Activated CD8-positive, alpha-beta T cell treated with anti-CD3 and anti-CD28 coated beads, Interleukin-2, amount 10 ng/mL, durations not matched to agents 7 days and 5 days (primary cell): ENCODE results near the gene DIP2C. TPM values are rescaled to one million over a fixed set of nuclear protein-coding genes. Genes with fewer than 3 reads are reported as not detected.

Experiments
- ATAC-seq: fragments of 150-1000 bp; cut with Tn5 transposase; one replicate; pipeline ENCODE4 v1.10.0; 2021; ENCODE audit warnings: moderate library complexity
- CTCF ChIA-PET: fragments of 350-600 bp; sonication (Branson Sonifier 250); formaldehyde crosslinking; loops from one replicate; lab custom pipeline; 2021; ENCODE audit warnings: antibody characterized with exemption; lab: Charles Lee
- POLR2A ChIA-PET: fragments of 350-600 bp; sonication (Branson Sonifier 250); formaldehyde crosslinking; loops from one replicate; lab custom pipeline; 2021; ENCODE audit warnings: antibody characterized with exemption; lab: Charles Lee
- DNase-seq: peaks from one replicate; pipeline ENCODE4 v3.0.0-alpha.2; 2020
- H3K27ac Mint-ChIP-seq: one replicate; pipeline ENCODE4 v1.8.0; 2021; ENCODE audit warnings: mild to moderate bottlenecking, mixed read lengths
- H3K27me3 Mint-ChIP-seq: one replicate; pipeline ENCODE4 v1.8.0; 2021; ENCODE audit warnings: low read depth, mixed read lengths
- H3K36me3 Mint-ChIP-seq: one replicate; pipeline ENCODE4 v1.8.0; 2021; ENCODE audit warnings: low read depth, mixed read lengths
- H3K4me1 Mint-ChIP-seq: one replicate; pipeline ENCODE4 v1.8.0; 2021; ENCODE audit warnings: low read depth, mixed read lengths
- H3K4me3 Mint-ChIP-seq: one replicate; pipeline ENCODE4 v1.8.0; 2021; ENCODE audit warnings: mild to moderate bottlenecking, mixed read lengths
- H3K9me3 Mint-ChIP-seq: one replicate; pipeline ENCODE4 v1.8.0; 2022; ENCODE audit warnings: mixed read lengths; ENCODE audit not compliant: insufficient read depth
- total RNA-seq, 2 experiments: library from RNA; stranded (reverse); gene quantifications; one replicate each; pipeline ENCODE4 v1.2.3, GENCODE V29; 2021

The DIP2C gene, protein sequence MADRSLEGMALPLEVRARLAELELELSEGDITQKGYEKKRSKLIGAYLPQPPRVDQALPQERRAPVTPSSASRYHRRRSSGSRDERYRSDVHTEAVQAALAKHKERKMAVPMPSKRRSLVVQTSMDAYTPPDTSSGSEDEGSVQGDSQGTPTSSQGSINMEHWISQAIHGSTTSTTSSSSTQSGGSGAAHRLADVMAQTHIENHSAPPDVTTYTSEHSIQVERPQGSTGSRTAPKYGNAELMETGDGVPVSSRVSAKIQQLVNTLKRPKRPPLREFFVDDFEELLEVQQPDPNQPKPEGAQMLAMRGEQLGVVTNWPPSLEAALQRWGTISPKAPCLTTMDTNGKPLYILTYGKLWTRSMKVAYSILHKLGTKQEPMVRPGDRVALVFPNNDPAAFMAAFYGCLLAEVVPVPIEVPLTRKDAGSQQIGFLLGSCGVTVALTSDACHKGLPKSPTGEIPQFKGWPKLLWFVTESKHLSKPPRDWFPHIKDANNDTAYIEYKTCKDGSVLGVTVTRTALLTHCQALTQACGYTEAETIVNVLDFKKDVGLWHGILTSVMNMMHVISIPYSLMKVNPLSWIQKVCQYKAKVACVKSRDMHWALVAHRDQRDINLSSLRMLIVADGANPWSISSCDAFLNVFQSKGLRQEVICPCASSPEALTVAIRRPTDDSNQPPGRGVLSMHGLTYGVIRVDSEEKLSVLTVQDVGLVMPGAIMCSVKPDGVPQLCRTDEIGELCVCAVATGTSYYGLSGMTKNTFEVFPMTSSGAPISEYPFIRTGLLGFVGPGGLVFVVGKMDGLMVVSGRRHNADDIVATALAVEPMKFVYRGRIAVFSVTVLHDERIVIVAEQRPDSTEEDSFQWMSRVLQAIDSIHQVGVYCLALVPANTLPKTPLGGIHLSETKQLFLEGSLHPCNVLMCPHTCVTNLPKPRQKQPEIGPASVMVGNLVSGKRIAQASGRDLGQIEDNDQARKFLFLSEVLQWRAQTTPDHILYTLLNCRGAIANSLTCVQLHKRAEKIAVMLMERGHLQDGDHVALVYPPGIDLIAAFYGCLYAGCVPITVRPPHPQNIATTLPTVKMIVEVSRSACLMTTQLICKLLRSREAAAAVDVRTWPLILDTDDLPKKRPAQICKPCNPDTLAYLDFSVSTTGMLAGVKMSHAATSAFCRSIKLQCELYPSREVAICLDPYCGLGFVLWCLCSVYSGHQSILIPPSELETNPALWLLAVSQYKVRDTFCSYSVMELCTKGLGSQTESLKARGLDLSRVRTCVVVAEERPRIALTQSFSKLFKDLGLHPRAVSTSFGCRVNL (N-terminal part only)
- total RNA-seq: under 1 TPM; 0.34 to 0.39 TPM

DNA sequence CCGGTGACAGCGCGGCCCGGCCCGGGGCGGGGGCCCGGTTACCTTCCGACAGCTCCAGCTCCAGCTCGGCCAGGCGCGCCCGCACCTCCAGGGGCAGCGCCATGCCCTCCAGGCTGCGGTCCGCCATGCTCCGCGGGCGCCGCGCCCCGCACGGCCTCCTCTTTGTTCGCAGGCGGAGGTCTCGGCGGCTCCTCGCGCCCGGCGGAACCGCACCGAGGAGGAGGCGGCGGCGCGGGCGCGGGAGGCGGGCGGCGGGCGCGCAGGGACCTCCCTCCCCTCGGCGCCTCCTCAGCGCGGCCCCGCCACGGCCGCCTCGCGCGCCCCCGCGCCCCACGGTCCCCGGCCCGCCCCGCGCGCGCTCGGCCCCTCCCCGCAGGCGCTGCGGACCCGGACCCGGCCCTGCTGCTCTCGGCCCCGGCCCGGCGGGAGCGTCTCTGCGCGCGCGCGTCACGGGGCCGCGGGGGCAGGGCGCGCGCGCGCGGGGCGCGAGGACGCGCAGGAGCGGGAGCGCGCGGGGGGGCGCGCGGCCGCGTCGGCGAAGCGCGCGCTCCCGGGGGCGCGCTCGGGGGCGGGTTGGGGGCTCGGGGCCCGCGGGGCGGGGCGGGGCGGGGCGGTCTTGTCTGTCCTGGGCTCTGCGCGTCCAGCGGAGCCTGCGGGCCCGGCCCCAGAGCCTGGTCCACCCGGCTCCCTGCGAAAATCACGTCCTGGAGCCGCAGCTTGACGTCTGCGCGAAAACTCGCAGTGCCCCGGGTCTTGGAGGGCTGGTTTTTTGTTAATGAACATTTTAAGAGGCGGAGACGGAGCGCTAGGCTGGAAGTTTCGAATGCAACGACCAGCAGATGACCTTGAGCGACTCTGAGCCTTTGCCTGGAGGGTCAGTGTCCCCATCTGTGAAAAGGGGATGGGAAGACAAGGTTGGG is at the start of gene DIP2C:
TSS of gene DIP2C (minus strand) at position 217 of the 920 bp plus-strand sequence. CDS start at position 127, 90 bp downstream.
- DNase-seq: no peak
- CTCF ChIA-PET: no interaction called here
- peak; percentile 58 for ATAC-seq
- H3K36me3 Mint-ChIP-seq: no peaks in the 10 kb centered on the region
- peaks cover 4% of the 10 kb centered on the region for H3K4me1 Mint-ChIP-seq
- no peaks in the 10 kb centered on the region for H3K9me3 Mint-ChIP-seq
- peaks cover 47% of the 10 kb centered on the region for H3K27me3 Mint-ChIP-seq
- H3K4me3 Mint-ChIP-seq: peak within 1 kb of the TSS; percentile 43
- H3K27ac Mint-ChIP-seq: no peak within 1 kb of the TSS
- POLR2A ChIA-PET: no interaction called here

DNA sequence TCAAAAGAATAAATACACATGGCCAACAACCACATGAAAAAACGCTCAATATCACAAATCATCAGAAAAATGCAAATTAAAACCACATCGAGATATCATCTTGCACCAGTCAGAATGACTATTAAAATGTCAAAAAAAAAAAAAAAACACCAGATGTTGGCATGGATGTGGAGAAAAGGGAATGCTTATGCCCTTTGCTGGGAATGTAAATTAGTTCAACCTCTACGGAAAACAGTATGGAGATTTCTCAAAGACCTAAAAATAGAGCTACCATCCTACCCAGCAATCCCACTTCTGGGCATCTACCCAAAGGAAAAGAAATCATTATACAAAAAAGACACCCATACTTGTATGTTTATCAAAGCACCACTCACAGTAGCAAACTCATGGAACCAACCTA is 45.0 kb upstream of the DIP2C start:
- ChIA-PET POLR2A (interaction anchor here (0.5 kb wide), 1 partner anchor 861 kb away, joined by 3 read pairs; no protein-coding TSS in a partner anchor), CTCF (no interaction called here)
- no peaks in the 10 kb centered on the region for H3K36me3 Mint-ChIP-seq
- H3K27ac Mint-ChIP-seq: no peak overlapping the region
- no peak overlapping the region for H3K4me3 Mint-ChIP-seq
- peaks cover 4% of the 10 kb centered on the region for H3K27me3 Mint-ChIP-seq
- H3K4me1 Mint-ChIP-seq: no peaks in the 10 kb centered on the region
- DNase-seq (no peak), ATAC-seq (no peak)
- peaks cover 8% of the 10 kb centered on the region for H3K9me3 Mint-ChIP-seq

DNA sequence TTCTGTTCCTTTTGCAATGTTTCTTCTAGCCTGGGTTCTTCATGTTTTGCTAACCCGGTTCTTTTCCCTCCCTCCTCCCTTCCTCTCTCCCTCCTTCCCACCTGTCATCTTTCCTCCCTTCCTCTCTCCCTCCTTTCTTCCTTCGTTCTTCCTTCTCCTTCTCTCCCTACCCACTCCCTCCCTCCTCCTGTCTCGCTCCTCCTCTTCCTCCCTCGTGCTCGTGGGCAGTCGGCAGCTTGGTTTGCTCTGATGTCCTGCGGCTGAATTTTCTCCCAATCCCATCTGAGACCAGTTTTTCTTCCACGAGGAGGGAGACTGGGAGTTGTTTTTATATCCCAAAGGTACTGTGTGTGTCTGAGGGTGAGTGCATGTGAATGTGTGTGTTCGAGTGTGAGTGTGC is 43.6 kb upstream of the DIP2C start:
- Mint-ChIP-seq H3K27me3 (peaks cover 4% of the 10 kb centered on the region), H3K4me3 (no peak overlapping the region), H3K27ac (no peak overlapping the region), H3K4me1 (no peaks in the 10 kb centered on the region), H3K9me3 (peaks cover 8% of the 10 kb centered on the region), H3K36me3 (no peaks in the 10 kb centered on the region)
- ChIA-PET CTCF (no interaction called here), POLR2A (no interaction called here)
- ATAC-seq (no peak), DNase-seq (no peak)

DNA sequence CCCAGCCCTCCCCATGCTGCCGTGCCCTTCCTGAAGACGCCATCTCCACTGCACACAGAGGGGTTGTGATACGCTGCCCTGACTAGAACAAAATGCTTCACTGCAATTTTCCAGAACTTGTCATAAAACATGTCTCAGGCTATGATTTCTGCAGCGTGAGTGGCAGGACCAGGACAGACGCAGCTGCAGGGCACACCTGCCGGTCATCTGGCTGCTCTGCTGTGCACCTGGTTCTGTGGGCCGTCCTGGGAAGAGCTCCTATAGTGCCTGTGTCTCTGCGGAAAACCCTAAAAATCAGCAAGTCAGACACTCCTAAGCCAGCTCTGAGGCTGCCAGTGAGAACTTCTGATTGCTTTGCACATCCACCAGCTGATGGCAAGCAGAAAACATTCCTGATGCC is 39.7 kb upstream of the DIP2C start:
- ATAC-seq (no peak), DNase-seq (no peak)
- ChIA-PET CTCF (no interaction called here), POLR2A (no interaction called here)
- Mint-ChIP-seq H3K4me3 (no peak overlapping the region), H3K4me1 (no peaks in the 10 kb centered on the region), H3K9me3 (no peaks in the 10 kb centered on the region), H3K27ac (no peak overlapping the region), H3K27me3 (peaks cover 4% of the 10 kb centered on the region), H3K36me3 (no peaks in the 10 kb centered on the region)

DNA sequence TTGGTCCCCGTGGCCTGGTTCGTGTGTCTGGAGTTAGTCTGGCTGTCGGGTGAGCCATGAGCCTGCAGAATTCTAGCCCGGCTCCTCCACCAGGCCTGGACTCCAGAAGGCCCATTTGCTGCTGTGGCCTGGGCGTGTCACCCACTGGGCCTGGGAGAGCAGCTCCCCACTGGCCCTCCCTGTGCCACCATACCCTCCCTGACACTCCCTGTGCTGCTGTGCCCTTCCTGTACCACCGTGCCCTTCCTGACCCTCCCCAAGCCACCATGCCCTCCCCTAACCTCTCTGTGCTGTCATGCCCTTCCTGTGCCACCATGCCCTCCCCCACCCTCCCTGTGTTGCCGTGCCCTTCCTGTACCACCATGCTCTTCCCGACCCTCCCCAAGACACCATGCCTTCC is 39.1 kb upstream of the DIP2C start:
- peaks cover 4% of the 10 kb centered on the region for H3K27me3 Mint-ChIP-seq
- POLR2A ChIA-PET: no interaction called here
- no peaks in the 10 kb centered on the region for H3K9me3 Mint-ChIP-seq
- H3K36me3 Mint-ChIP-seq: no peaks in the 10 kb centered on the region
- H3K4me1 Mint-ChIP-seq: no peaks in the 10 kb centered on the region
- ATAC-seq (no peak), DNase-seq (no peak)
- H3K4me3 Mint-ChIP-seq: no peak overlapping the region
- H3K27ac Mint-ChIP-seq: no peak overlapping the region
- CTCF ChIA-PET: no interaction called here

DNA sequence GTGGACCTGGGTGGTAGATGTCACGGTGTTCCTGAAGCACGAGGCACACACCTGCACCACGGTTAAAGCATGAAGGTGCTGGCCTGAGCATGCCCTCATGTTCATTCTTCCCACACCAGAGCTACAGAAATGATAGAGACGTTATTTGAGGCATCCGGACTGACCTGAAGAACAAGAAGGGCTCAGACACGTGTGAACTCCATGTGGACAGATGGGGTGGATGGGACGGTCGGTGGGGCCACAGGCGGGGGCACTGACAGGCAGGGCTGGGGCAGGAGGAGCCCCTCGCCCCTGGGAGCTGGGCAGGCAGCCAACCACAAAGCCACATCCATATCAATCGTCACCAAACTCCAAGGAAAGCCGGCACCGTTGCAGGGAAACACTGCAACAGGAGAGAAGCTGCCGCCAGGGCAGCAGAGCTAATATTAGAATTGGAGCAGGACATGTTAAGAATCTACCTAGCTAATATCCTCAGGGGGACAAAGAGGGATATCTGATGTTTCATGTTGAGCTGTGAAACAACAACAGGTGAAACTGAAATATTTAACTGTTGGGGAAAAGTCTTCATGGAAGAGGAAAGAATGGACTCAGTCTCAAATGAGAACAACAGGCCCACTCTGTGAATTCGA is 37.8 kb upstream of the DIP2C start:
- Mint-ChIP-seq H3K36me3 (no peaks in the 10 kb centered on the region), H3K4me1 (no peaks in the 10 kb centered on the region), H3K27ac (no peak overlapping the region), H3K4me3 (no peak overlapping the region), H3K27me3 (no peaks in the 10 kb centered on the region), H3K9me3 (no peaks in the 10 kb centered on the region)
- DNase-seq (no peak), ATAC-seq (no peak)
- CTCF ChIA-PET: no interaction called here
- POLR2A ChIA-PET: no interaction called here

DNA sequence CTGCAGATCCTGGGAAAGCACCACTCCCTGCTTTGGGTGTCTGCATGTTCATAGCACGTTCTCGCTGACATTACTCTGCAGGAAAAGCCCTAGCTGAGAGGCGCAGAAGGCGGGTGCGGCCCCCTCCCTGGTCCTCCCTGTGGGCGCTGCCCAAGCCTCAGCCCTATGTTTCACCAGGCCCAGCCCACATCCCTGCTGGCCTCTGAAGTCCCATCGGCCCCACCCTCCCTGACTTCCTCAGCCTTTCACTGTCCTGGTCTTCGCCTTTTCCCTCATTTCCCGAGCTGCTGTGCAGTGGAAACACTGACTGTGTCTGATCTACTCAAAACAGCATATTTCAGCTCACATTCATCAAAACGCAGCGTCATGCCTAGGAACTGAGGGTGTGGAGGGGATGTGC is 36.3 kb upstream of the DIP2C start:
- H3K36me3 Mint-ChIP-seq: no peaks in the 10 kb centered on the region
- no peaks in the 10 kb centered on the region for H3K27me3 Mint-ChIP-seq
- CTCF ChIA-PET: no interaction called here
- no peak overlapping the region for H3K27ac Mint-ChIP-seq
- no peak overlapping the region for H3K4me3 Mint-ChIP-seq
- POLR2A ChIA-PET: no interaction called here
- H3K9me3 Mint-ChIP-seq: no peaks in the 10 kb centered on the region
- ATAC-seq (no peak), DNase-seq (no peak)
- no peaks in the 10 kb centered on the region for H3K4me1 Mint-ChIP-seq

DNA sequence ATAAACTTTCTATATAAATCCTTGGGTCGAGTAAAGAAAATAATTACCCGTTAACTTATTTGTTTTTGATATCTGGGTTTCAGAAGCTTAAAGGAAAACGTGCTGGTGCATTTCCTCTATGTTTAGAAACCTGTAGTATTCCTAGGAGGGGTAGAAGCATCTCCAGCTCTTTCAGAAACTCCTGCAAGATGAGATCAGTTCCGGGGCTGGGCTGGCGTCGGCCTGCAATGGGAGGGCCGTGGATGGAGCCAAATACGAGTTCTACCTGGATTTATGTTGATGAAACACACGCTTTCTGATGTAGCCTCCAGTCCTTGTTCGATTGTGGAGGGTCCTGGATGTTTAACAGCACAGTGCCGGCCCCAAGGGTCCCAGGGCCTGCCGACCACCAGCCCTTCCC is 35.8 kb upstream of the DIP2C start:
- POLR2A ChIA-PET: no interaction called here
- Mint-ChIP-seq H3K27ac (no peak overlapping the region), H3K27me3 (no peaks in the 10 kb centered on the region), H3K36me3 (no peaks in the 10 kb centered on the region), H3K4me3 (no peak overlapping the region), H3K4me1 (no peaks in the 10 kb centered on the region), H3K9me3 (no peaks in the 10 kb centered on the region)
- CTCF ChIA-PET: no interaction called here
- DNase-seq: no peak
- no peak for ATAC-seq

DNA sequence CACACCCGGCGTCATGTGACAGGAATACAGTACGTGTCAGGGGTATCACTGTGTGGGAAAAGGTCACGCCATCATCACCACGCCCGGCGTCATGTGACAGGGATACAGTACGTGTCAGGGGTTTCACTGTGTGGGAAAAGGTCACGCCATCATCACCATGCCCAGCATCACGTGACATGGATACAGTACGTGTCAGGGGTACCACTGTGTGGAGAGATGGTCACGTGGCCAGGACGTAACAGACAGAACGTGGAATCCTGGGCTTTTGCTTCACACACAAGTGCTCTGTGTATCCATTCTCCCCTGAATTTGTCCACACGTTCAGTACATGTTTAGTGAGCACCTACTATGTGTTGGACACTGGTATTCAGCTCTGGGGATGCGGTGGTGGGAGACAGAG is 34.5 kb upstream of the DIP2C start:
- H3K27me3 Mint-ChIP-seq: no peaks in the 10 kb centered on the region
- no peak overlapping the region for H3K4me3 Mint-ChIP-seq
- POLR2A ChIA-PET: no interaction called here
- ATAC-seq (no peak), DNase-seq (no peak)
- H3K27ac Mint-ChIP-seq: no peak overlapping the region
- H3K9me3 Mint-ChIP-seq: no peaks in the 10 kb centered on the region
- CTCF ChIA-PET: no interaction called here
- no peaks in the 10 kb centered on the region for H3K4me1 Mint-ChIP-seq
- H3K36me3 Mint-ChIP-seq: no peaks in the 10 kb centered on the region

DNA sequence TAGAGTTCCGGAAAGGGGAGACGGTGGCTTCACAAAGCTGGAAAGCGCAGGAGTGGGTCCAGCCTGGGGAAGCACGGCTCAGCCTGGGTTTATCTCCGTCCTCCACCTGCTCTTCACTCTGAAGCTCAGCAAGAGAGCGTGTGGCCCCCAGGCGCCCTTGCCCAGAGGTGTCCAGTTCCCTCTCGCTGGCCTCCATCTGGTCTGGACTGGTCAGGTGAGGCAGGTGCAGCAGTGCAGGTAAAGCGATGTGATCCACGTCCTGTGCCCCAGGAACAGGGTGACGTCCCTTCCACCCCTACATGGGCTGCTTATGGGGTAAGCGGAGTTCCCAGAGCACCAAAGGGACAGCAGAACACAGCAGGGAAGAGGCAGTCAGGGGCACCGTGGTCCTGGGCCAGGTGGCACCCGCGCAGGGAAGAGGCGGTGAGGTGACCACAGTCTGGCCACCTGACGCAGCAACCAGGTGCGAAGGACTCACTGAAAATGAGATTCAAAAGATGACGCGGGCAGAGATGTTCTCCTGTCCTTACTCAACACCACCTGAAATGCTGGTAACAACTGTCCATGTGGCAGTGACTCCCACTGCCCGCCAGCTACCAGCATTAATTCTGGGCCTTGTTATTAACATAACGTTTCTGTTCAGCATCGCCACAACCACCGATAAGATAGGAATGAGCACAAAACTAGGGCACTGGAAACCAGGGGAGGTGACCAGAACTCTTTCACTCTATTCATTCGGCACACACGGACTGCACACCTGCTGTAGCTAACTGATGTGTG is 33.0 kb upstream of the DIP2C start:
- Mint-ChIP-seq H3K36me3 (no peaks in the 10 kb centered on the region), H3K9me3 (no peaks in the 10 kb centered on the region), H3K4me3 (no peak overlapping the region), H3K27ac (no peak overlapping the region), H3K4me1 (no peaks in the 10 kb centered on the region), H3K27me3 (no peaks in the 10 kb centered on the region)
- ChIA-PET CTCF (no interaction called here), POLR2A (no interaction called here)
- ATAC-seq: no peak
- DNase-seq: no peak
